Bronchial epithelial cell (primary cell): ENCODE results near the gene ANGPTL5. TPM values are rescaled to one million over a fixed set of nuclear protein-coding genes. Genes with fewer than 3 reads are reported as not detected.
A peak's percentile ranks its signal among the peaks of the same experiment; 100 is the strongest.

ENCODE experiments used
- DNase-seq: peaks from one replicate; pipeline ENCODE4 v3.0.0-alpha.2; 2010; ENCODE audit warnings: low read depth
- FAIRE-seq: peaks from 2 replicates; lab custom pipeline; 2011; peaks lifted over from hg19 to GRCh38; lab: Jason Lieb, UNC
- H3K27me3 ChIP-seq: 2 replicates; pipeline ENCODE4 v1.5.1; 2011; ENCODE audit warnings: low read length; ENCODE audit not compliant: control insufficient read depth, insufficient read depth
- H3K36me3 ChIP-seq: 2 replicates; pipeline ENCODE4 v1.5.1; 2011; ENCODE audit warnings: low read length; ENCODE audit not compliant: control insufficient read depth, insufficient read depth
- H3K4me3 ChIP-seq: 2 replicates; pipeline ENCODE4 v1.5.1; 2011; ENCODE audit warnings: mild to moderate bottlenecking, low read depth, low read length, control low read depth
- CTCF ChIP-seq: IDR thresholded peaks from 2 replicates; pipeline ENCODE4 v1.5.1; 2011; ENCODE audit warnings: mild to moderate bottlenecking, moderate library complexity, low read length, control low read depth, inconsistent platforms; ENCODE audit not compliant: insufficient read depth, severe bottlenecking
- total RNA-seq: library from RNA; depleted of rRNA; stranded (reverse); fragments of >200 nt; gene quantifications from 2 replicates; pipeline ENCODE4 v1.2.1, GENCODE V29; 2014

ANGPTL5 gene
- total RNA-seq, 1 donor from 2014 or later = not detected

- no peak for TF ChIP-seq CTCF
- DNase-seq (no peak), FAIRE-seq (no peak)
- Histone ChIP-seq H3K4me3 (no peak overlapping the region), H3K27me3 (no peaks in the 10 kb centered on the region), H3K36me3 (no peaks in the 10 kb centered on the region)
Measured at GRCh38 chr11:101923554-101923953, 7.2 kb upstream of the ANGPTL5 start.

- no peaks in the 10 kb centered on the region for H3K36me3 ChIP-seq
- no peaks in the 10 kb centered on the region for H3K27me3 ChIP-seq
- no peak for TF ChIP-seq CTCF
- H3K4me3 ChIP-seq = no peak overlapping the region
- DNase-seq (no peak), FAIRE-seq (no peak)
Measured at GRCh38 chr11:101920992-101921391, 4.7 kb upstream of the ANGPTL5 start.

- TF ChIP-seq CTCF = no peak
- no peak for DNase-seq
- Histone ChIP-seq H3K27me3 (no peaks in the 10 kb centered on the region), H3K4me3 (no peak overlapping the region), H3K36me3 (no peaks in the 10 kb centered on the region)
- FAIRE-seq = no peak
Measured at GRCh38 chr11:101917226-101917625, 904 bp upstream of the ANGPTL5 start.

- DNase-seq = peak; percentile 47
- TF ChIP-seq CTCF = no peak
- H3K4me3 ChIP-seq = peak overlapping the region; percentile 69
- no peaks in the 10 kb centered on the region for H3K27me3 ChIP-seq
- FAIRE-seq = no peak
- no peaks in the 10 kb centered on the region for H3K36me3 ChIP-seq
Measured at GRCh38 chr11:101915791-101916291, 481 bp downstream of the ANGPTL5 start.

GRCh38 chr11:101914738-101915426, 1.4 kb downstream of the ANGPTL5 start, which contains the start of gene CEP126:
Gene CEP126, plus strand, starts transcription at chr11:101915010. Its CDS starts 275 bp downstream, at chr11:101915285.
- peak; percentile 68 for TF ChIP-seq CTCF
- Histone ChIP-seq H3K27me3 (no peaks in the 10 kb centered on the region), H3K4me3 (peak within 1 kb of the TSS; percentile 69), H3K36me3 (no peaks in the 10 kb centered on the region)
- FAIRE-seq = no peak
- peak; percentile 85 for DNase-seq
